SU-DHL-6 (cell line): Measurements from ENCODE around the gene CMTM6.

Experiments used
- CTCF ChIP-seq: fragments of 200-600 bp; sonication (generic); IDR thresholded peaks from one replicate; pipeline ENCODE4 v1.5.1; 2017; ENCODE audit warnings: antibody characterized with exemption, mild to moderate bottlenecking, low read length, moderate library complexity; ENCODE audit not compliant: insufficient read depth, poor library complexity, severe bottlenecking
- EZH2phosphoT487 ChIP-seq: fragments of 200-600 bp; sonication (generic), shearing (Covaris generic); conservative IDR thresholded peaks from 2 replicates; pipeline ENCODE4 v1.6.1; 2018; ENCODE audit warnings: mild to moderate bottlenecking, antibody characterized with exemption, low read length, moderate library complexity, mixed read lengths

- TF ChIP-seq CTCF (no peak), EZH2phosphoT487 (no peak)
Observed at GRCh38 chr3:32453346-32453745, 49.3 kb downstream of the CMTM6 start.
